ENCODE data around the gene TRIM7. TPM values are rescaled to one million over a fixed set of nuclear protein-coding genes. Genes with fewer than 3 reads are reported as not detected.

The TRIM7 gene
- total and polyA plus RNA-seq, 9 of the 15 experiments (the other 6 are each of a cell fraction or from before 2014, with no cell fraction given): 2.6 to 14.9 (median 8.9) TPM

DNA sequence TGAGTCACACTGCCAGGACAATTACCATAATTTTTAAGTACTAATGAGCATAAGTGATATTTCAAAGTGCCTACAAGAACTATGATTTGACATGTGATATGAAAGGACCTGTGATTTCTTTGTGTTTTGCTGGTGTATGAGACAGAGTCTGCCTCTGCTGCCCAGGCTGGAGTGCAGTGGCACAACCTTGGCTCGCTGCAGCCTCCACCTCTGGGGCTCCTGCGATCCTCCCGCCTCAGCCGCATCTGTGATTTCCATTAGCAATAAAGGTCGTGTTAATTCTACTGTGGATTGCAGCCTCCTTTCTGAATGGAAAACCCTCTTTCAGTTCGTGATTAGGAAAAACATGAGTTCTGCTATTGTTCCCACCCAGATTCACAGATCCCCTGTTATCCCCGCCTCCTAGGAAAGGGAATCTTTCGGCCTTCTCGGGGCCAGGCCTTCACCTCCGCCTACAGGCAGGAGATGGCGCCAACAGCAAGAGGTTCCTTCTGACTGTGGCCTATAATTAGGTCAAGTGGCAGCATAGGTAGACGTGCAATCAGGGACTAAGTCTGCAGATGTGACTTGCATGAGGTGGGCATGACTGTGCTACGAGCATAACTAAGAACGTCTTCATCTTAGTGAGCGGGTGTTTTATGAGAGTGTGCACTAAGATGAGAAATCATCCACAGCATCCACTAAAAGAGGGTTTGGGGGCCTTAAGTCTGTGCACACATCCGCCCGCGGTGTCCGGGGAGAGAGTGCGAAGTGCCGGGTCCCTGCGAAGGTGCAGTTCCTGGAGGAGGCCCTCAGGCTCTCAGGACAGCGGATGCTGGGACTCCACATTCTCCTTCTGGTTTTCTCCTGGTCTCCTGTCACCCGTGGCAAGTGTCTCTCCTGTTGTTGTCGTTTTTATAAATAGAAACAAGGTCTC is 23.1 kb downstream of the TRIM7 start (continued):
- TF ChIP-seq, protein P1, sequence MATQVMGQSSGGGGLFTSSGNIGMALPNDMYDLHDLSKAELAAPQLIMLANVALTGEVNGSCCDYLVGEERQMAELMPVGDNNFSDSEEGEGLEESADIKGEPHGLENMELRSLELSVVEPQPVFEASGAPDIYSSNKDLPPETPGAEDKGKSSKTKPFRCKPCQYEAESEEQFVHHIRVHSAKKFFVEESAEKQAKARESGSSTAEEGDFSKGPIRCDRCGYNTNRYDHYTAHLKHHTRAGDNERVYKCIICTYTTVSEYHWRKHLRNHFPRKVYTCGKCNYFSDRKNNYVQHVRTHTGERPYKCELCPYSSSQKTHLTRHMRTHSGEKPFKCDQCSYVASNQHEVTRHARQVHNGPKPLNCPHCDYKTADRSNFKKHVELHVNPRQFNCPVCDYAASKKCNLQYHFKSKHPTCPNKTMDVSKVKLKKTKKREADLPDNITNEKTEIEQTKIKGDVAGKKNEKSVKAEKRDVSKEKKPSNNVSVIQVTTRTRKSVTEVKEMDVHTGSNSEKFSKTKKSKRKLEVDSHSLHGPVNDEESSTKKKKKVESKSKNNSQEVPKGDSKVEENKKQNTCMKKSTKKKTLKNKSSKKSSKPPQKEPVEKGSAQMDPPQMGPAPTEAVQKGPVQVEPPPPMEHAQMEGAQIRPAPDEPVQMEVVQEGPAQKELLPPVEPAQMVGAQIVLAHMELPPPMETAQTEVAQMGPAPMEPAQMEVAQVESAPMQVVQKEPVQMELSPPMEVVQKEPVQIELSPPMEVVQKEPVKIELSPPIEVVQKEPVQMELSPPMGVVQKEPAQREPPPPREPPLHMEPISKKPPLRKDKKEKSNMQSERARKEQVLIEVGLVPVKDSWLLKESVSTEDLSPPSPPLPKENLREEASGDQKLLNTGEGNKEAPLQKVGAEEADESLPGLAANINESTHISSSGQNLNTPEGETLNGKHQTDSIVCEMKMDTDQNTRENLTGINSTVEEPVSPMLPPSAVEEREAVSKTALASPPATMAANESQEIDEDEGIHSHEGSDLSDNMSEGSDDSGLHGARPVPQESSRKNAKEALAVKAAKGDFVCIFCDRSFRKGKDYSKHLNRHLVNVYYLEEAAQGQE (IDR thresholded peaks at IDR 0.05; ENCODE audit: borderline replicate concordance): peak; percentile 70; the same call in 1 of the 2 replicates
- TF ChIP-seq, protein P1 (CRISPR knock-in tag; IDR thresholded peaks at IDR 0.05; ENCODE audit: low read depth): no peak
- TF ChIP-seq ILF3 (IDR thresholded peaks at IDR 0.05; ENCODE audit: borderline replicate concordance) (no peak), RAD21 (CRISPR knock-in tag; conservative IDR thresholded peaks at IDR 0.05 in 1 of 2, IDR thresholded peaks at IDR 0.05 in 1 of 2) (peak; percentile 74 to 88), PHF20 (IDR thresholded peaks at IDR 0.05; ENCODE audit: partially characterized antibody) (no peak), RB1 (IDR thresholded peaks at IDR 0.05; ENCODE audit: low read depth) (peak; percentile 51; the same call in 1 of the 2 replicates), ZNF212 (CRISPR knock-in tag; IDR thresholded peaks at IDR 0.05) (no peak), NR4A1 (CRISPR knock-in tag; IDR thresholded peaks at IDR 0.05) (no peak), NR4A1 (tag; IDR thresholded peaks at IDR 0.05) (no peak), STAG1 (CRISPR knock-in tag; IDR thresholded peaks at IDR 0.05; ENCODE audit: borderline replicate concordance) (peak; percentile 70; the same call in 1 of the 2 replicates), CC2D1A (IDR thresholded peaks at IDR 0.05) (0 out of 2 replicates have a peak, but pooled peaks have one; percentile 28), ZSCAN32 (CRISPR knock-in tag; IDR thresholded peaks at IDR 0.05) (no peak), PCBP1 (IDR thresholded peaks at IDR 0.05; ENCODE audit: low read depth, low read length, poor library complexity, severe bottlenecking) (no peak), MEF2A (IDR thresholded peaks at IDR 0.05; ENCODE audit: control insufficient read depth, low read depth, low read length) (peak; percentile 64), GATA2 (CRISPR knock-in tag; IDR thresholded peaks at IDR 0.05) (no peak), ZNF24 (IDR thresholded peaks at IDR 0.05) (0 out of 2 replicates have a peak, but pooled peaks have one; percentile 22), ZNF316 (IDR thresholded peaks at IDR 0.05) (no peak), JUN (IDR thresholded peaks at IDR 0.05; ENCODE audit: borderline replicate concordance, low read depth, low read length) (no peak), JUN (CRISPR knock-in tag; IDR thresholded peaks at IDR 0.05; ENCODE audit: borderline replicate concordance) (no peak), ZBTB7A (IDR thresholded peaks at IDR 0.05; ENCODE audit: borderline replicate concordance, control insufficient read depth, low read depth, low read length) (no peak)
